Left cardiac atrium (tissue), 4 donors: ENCODE data around the gene MSX2. TPM values are rescaled to one million over a fixed set of nuclear protein-coding genes. Genes with fewer than 3 reads are reported as not detected.

ENCODE experiments used
- ATAC-seq, 2 donors: fragments of 200-7000 bp; cut with Tn5 transposase; one replicate each; pipeline ENCODE4 v1.9.1; 2020; ENCODE audit warnings: mild to moderate bottlenecking in 2 of 2, moderate library complexity in 2 of 2
- DNase-seq: peaks from one replicate; pipeline ENCODE4 v3.0.0-alpha.2; 2020
- intact Hi-C, 2 donors: fragments of 100-400 bp; cut with DNase I; formaldehyde crosslinking; loops; one replicate each; pipeline versions ENCODE4 v1.14.1 to v1.15.1; 2022 to 2023
- total RNA-seq, 2 donors: library from RNA; stranded (reverse); fragmentation: NEBNext Ultra II Directional; extraction: Animal tissue kit (Norgen Biotek cat#: 25700); gene quantifications; one replicate each; pipeline ENCODE4 v1.2.1, GENCODE V29; 2021
- donor health status: DM: no; HTN: yes; CAD: no.
- donor health status: DM: no; HTN: yes; CAD: no; lungs with severe emphysema.
- donor health status: DM: yes; HTN: yes; CAD: no.
- donor health status: Dilated cardiomyopathy.

The MSX2 gene
- total RNA-seq, 2 donors from 2014 or later: 1.8 to 2.8 TPM

DNA sequence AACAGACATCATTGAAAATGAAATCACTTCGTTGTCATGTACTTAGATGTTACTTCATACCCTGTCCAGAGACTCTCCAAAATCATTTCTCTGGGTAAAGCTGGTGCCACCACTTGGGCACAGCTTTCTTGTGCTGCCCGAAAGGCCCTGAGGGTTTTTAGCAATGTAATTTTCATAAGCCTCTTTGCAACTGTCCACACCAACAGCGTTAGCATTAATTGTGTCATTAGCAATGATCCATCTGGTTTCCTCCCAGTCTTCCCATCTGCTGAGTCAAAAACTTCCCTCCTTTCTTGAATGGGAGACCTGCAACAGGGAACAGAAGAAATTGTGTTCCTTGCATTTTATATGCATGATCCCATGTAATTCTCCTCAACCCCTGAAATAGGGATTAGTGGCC lies 8.6 kb upstream of the MSX2 start:
- no peak for DNase-seq
- intact Hi-C loops: no loop called here

DNA sequence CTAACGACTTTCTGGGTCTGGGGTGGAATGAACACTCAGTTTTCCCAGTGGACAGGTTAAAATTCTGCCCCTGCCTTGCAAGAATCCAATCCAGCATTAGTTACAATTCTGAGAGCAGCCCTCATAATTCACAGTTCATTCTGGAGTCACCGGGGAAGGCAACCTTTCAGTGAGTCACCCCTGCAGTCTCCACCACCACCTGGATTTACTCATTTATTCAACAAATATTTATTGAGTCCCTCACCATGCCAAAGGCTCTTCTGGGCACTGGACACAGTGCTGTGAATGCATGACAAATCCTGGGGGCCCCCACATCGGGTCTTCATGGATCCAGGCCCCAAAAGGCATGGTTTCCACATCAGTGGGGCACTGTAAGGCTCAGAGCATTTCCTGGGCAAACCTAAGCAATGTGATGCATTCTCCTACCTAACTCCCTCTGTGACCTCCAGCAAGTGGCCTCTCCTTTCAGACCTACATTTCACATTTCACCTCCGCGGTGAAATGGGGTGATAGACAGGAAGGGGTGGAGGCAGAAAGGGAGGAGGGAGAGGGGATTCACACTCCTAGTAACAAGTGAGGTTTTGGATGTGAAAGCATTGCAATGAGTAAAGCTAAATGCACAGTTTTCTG lies 6.4 kb upstream of the MSX2 start:
- no peak for ATAC-seq
- intact Hi-C loops: no loop called here
- no peak for DNase-seq

More for the DNA sequence above, 8.6 kb upstream of the MSX2 start:
- ATAC-seq: no peak

DNA sequence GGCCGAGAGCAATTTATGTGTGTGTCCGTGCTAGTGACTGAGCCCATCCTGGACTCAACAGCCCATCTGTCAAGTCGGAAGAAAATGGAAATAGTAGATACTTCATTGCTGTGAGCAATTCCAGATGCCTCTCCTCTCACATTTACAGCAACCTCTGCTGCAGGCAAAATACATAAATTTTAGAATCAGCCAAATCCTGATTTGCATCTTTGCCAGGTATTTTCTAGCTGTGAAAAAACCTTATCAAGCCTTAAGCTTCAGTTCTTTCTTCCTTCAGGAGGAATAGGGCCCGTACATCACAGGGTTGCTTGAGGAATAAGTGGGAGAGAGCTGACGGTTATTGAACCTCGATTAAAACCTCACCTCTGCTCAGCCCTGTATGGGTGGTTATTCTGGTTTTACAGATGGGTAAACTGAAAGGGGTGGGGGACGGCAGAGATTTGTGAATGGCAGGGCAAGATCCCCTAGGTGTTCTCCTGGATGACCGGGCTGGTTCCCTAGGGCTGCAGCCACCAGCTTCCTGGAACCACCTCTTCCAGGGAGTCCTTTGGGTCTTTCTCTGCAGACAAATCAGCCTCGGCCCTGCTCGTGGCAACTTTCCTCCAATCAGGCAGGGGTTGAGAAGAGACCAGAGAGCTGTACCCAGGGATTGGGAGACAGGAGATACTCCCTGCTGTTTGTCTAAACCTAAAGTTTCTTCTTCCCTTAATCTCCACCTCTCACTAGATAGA lies 5.3 kb upstream of the MSX2 start:
- DNase-seq (no peak), ATAC-seq (no peak)
- intact Hi-C loops: no loop called here

DNA sequence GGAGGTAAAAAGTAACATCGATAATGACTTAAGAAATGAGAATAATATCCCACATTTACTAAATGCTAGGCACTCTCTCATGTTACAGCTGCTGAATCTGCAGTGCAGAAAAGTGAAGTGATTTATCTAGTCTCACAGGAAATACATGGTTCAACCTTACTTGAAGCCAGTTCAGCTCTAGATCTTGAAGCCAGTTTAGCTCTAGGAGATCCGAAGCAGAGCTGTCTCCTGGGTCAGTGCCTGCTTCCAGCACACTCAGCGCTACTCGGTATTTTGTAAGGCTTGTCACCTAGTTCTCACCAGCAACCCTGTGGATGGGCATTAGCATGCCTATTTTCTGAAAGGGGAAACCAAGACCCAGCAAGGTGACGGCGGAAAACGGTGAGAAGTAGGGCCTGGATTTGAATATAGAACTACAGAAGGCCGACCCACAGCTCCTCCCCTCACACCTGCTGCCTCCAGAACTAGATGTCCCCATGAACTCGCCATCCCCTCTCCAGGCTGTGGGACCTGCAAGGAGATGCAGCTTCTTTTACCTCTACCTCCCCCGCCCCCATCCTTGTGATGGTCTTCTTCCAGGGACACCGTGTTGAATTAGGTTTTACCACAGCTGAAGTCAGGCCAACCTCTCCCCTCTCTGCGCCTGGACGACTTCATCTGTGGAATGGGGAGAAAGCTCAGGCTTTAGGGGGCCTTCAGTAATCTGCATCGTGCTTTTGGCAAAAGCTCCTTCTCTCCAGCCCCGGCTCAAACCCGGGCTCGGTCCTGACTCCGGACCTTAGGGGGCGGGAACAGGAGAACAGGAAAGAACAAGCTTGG lies 4.4 kb upstream of the MSX2 start:
- no peak for ATAC-seq
- intact Hi-C loops: no loop called here
- DNase-seq: no peak

DNA sequence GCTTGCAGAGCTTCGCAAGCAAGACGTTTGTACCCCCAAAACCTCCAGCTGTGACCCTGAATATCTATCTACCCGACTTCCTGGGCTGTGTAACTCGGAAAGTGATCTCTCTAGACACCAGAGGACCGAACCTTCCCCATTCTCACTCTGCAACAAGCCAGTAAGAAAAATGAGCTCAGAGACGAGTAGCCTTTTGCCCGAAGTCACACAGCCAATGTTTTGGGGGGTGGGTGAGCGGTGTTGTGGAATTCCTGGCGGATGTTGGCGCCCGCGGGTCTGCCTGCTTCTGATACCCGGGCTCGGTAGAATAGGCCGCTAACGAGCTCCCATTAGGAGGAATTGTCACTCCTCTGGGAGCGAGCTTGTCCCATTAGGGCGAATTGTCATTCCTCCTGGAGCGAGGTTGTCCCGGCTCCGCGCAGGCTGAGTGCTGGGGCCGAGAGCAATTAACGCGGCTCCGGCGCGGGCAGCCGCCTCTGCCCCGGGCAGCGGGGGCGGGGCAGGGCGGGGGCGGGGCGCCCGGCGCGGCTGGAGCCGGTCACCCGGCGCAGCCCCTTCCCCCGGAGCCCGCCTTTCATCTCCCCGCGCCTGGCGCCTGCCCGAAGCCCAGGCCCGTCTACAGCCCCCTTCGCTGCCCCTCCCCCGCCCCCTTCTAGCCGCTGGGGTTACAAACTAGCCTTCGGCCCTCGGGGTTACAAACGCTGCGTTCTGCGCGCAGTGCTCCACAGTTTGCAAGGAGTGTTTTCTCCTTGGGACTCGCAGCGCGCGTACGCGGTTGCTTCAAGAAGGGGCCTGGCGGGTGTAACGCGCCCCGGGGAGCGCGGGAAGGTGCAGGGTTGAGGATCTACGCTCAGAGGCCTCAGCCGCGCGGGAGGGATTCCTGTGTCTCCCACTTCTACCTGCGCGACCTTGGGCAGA lies 3.5 kb upstream of the MSX2 start:
- intact Hi-C loops: no loop called here
- DNase-seq (no peak), ATAC-seq (no peak)

DNA sequence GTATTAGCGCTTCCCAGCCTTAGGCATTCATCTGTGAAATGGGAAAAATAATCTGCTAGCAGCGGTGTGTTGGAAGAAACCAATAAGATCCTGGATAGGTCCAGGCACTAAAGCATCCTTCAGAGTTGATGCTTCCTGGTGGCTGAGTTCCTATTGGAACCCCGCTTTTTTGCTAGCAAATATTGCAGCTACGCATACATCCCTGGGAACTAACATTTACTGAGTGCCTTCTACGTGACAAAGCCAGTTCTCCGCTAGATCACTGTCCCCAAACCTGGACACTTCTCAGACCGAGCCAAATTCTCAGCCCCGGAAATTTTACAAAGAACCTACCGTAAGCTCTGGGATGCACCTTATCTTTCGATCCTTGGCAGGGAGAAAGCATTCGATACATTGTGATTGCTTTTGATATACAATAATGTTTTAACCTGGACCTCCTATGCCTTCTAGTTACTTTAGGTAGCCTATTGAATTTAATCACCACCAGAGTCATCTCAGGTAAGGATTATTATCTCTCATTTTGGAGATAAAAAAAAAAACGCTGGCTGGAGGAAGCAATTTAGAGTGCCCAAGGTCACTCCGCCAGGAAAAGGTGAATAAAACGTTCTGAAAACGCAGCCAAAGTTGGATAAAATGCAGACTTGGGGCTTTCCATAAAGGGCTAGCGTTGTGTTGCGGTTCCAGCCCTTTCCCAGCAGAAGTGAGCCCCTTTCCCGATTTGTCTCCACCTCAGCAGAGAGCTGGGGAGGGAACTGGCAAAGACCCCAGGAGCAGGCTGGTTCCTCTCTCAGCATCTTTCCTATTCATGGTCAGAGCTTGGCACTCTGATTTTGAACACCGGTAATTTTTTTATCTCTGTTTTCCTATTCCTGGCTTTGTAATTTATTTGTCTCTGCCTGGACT lies 2.6 kb upstream of the MSX2 start:
- ATAC-seq (no peak), DNase-seq (no peak)
- intact Hi-C loops: no loop called here

DNA sequence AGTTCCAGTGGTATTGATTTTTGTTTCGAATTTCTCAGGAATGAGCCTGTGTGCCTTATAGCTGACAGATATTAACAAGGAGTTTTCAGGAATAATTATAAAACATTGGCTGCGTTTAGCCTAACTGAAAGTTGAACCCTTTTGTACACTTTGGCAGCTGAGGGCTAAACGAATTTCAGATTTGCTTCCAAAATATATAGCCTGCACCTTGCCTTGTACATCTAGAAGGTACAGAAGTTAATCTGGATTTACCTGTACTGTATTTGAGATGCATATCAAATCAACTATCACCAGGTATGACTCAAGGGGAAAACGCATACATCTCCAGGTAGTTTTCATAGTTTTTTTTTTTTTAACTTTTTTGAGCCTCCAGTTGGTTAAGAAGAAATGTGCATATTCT lies 1.9 kb upstream of the MSX2 start:
- no peak for DNase-seq
- intact Hi-C loops: no loop called here
- ATAC-seq: no peak

DNA sequence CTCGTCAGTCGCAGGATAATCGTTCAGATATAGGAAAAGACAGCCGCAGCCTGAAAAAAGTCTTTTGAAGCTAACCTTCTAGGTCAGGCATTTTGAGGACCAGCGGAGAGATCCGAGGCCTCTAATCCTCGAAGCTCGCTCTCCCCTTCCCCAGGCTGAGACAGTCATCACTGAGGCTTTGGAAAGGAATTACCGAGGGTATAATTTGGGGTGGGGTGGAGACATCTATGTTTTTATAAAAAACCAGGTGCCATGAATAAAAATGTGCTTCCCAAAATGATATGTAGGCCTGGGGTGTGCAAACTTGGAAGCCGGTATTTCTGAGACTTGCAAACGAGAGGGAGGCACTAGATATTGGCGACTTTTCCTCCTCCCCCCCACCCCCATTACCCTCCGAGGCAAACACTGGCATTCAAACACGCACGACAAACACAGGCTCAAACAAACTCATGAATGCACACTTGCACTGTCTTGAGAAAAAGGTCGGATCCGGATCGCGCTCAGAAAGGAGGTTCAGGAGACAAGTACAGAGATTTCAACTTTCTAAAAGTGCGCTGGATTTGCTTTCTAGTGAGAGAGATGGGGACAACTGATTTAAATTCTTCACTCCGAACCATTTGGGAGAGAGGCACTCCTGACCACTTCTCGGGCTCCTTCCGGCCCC lies 935 bp upstream of the MSX2 start:
- intact Hi-C loops: no loop called here
- ATAC-seq (no peak), DNase-seq (no peak)

DNA sequence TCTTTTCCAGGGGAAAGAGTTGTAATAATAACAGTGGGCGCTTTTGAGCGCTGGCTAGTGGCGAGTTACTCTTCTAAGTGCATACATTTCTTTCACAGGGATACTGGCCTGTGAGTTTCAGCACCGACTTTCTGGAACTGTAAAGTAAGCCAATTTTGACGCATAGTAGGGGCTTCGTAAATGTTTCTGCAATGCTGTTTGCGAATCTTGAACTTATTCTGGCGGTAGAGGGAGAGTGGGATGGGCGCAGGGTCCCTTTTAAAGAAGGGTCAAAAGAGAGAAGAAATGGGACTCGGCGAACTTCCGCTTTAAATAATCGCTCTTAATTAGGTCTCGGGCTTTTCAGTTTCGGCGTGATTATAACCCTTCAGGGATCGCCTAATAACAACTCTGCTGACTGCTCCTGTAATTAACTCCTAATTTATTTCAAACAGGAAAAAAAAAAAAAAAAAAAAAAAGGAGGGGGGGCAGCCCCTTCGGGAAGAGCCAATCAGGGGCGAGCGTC lies 351 bp upstream of the MSX2 start:
- DNase-seq (no peak), ATAC-seq (peak in 1 of 2 donors; percentile 19)
- intact Hi-C loops: no loop called here

DNA sequence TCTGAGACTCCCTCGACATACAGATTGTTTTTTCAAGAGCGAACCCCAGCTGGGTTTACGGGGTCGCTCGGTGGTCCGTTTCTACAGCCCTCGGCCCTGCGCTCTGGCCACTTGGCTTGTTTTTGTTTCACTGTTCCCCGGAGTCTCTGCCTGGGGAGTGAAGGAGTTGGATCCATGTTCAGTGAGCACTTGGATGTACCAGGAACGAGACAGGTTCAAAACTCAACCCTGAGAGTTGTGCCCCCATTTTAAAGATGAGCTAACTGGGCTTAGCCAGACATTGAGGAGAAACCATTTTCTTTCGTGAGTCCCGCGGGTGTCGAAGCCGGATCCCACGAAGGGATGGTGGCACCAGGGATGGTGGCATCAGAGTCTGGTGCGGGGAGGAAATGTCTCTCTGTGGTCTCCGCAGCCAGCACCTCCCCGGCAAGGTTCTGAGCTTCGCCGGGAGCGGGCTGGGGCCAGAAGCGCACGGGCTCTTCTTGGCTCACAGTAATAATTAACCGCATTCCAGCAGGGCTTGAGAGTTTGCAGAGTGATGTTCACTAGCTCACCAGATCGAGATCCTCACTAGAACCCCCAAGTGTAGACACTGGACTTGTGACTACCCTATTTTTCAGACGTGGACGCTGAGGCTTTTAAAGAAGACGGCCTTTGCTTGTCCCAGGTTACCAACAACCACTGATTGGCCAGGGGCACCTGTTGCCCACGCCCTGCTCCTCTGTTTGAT lies 1.0 kb downstream of the MSX2 start:
- DNase-seq (no peak), ATAC-seq (no peak)
- intact Hi-C loops: no loop called here

DNA sequence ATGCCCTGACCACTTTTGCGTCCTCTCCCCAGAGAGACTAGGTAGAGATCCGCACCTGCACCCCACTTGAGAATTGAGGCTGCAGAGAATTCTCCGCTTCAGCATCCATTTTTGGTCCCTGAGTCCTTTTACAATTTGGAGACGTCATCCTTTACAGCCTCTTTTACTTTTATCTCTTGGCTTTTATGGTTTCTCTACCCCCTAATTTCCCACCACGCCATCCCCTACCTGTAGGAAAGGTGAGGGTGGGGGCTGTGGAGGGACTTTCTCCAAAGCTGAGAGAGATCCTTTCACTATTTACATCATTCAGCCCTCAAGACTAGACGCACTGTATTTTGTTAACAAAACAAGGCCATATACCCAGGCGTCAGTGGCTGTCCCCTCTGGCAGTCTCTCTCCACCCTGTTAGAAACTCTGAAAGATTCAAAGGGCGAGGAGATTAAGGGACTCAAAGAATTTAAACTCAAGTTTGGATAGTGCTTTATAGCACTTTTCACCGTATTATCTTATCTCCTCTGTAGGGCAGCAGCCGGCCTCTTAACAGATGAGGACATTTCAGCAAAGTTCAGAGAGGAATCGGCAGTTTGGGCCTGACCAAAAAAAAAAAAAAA lies 1.7 kb downstream of the MSX2 start:
- DNase-seq: no peak
- intact Hi-C loops: no loop called here
- ATAC-seq: no peak

DNA sequence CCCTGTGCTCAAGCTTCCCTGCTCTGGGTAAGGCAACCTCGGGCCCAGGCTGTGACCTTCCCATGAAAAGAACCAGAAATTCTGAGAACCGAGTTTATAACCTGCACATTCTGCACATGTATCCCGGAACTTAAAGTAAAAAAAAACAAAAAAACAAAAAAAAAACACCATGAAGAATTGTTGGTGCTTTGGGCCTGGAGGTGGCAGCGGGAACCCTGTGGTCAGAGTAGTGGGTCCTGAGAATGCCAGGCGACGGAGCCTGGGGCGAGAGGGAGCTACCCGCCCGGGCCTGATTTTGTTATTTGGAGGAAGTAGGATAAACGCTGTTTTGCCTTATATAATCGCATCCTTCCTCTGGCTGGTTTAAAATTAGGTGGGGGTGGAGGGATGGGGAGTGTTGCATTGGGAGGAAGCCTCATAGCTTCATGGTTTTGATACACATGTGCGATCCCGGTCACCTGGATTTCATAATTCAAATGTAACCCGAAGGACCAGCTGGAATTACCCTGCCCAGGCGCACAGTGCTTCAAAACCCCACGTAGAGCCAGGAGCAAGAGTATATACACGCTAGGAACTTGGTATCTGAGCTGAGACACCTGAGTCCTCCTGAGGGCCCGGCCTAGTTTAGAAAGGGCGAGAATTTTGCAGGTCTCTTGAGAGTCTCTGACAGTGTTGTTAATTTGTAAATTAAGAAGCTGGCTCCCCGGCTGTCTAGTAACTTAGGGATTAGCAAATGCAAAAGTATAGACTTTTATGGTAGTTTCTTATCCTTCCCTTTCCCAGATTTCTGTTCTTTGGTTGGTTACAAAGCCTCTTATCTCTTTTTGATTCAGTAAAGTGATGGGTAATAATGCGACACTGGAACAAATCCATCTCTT lies 2.8 kb downstream of the MSX2 start:
- intact Hi-C loops: no loop called here
- ATAC-seq: no peak
- no peak for DNase-seq

DNA sequence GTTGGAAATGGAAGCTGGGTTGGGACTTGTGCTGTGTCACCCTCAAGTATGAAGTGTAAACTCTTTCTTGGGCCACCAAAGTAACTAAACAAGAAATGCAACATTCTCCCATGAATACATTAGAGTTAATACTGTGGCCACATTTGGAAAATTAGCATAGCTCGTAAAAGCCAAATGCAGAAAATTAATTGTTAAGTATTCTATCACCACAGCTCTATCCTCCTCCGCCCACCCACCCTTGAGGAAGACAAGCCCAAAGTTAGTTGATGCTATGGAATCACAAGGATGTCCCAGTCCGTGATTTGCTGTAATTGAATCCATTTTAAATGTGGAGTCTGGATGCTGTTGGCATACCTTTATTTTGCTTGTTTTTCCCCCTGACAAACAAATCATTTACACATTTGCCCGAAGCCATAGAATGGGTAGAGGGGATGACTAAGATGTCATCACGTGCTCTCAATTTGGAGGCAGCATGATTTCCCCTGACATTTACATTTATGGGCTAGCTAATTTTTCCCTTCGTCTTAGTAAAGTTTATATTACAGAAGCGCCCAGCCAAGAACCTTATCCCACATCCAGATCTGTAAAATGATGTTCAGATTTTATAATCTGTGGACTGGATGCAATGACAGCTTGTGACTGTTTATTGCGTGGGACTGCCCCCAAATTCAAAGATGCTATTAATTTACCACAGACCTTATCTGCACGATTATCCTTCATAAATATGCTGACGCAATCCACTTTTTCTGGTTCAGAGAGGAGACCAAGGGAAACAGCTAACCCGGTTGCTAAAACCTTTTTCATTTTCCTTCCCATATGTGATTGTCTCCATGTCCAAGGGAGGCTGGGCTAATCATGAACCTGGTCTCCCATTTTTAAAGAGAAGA lies 3.7 kb downstream of the MSX2 start:
- ATAC-seq: no peak
- intact Hi-C loops: no loop called here

DNA sequence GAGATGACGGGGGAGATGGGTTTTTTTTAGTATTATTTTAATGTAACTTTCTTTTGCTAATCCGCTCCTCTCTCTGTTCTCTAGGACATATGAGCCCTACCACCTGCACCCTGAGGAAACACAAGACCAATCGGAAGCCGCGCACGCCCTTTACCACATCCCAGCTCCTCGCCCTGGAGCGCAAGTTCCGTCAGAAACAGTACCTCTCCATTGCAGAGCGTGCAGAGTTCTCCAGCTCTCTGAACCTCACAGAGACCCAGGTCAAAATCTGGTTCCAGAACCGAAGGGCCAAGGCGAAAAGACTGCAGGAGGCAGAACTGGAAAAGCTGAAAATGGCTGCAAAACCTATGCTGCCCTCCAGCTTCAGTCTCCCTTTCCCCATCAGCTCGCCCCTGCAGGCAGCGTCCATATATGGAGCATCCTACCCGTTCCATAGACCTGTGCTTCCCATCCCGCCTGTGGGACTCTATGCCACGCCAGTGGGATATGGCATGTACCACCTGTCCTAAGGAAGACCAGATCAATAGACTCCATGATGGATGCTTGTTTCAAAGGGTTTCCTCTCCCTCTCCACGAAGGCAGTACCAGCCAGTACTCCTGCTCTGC lies 4.8 kb downstream of the MSX2 start:
- intact Hi-C loops: no loop called here
- DNase-seq (no peak), ATAC-seq (no peak)

More for the DNA sequence above, 3.7 kb downstream of the MSX2 start:
- DNase-seq: no peak
